GM19023 (cell line): ENCODE results near the gene KIAA0319L.

Experiments
- ATAC-seq: cut with Tn5 transposase; IDR thresholded peaks from one replicate; pipeline ENCODE4 v1.9.1; 2021; ENCODE audit warnings: mild to moderate bottlenecking, moderate library complexity; ENCODE audit not compliant: unreplicated experiment

KIAA0319L gene

DNA sequence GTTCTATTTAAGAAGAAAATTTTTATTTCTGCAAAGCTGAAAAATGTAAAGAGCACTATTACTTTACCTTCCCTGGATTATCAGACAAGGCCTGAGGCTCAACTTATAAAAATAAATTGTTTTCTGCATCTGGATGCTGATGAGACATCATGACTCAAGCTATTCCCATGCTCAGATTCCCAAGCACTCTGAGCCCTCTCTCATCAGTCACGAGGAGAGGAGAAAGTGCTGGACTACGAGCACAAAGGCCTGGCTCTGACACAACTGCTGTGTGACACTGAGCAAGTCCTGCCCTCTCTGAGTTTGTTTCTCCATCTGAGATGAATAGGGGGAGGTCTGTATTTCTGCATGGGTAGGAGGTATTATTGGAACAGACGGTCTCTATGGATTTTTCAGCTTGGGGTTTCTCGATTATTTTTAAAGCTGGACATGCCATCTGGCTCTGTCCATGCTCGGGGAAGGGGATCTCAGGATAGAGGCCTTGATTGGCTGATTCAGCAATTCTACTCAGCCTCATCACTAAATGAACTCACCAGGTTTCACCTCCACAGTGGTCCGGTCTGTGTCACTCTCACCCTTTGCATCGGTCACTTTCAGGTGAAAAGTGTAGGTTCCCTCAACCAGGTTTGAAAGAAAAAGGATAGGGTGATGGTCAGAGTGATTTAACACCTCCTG is 107.7 kb downstream of the KIAA0319L start:
- ATAC-seq, result no peak

DNA sequence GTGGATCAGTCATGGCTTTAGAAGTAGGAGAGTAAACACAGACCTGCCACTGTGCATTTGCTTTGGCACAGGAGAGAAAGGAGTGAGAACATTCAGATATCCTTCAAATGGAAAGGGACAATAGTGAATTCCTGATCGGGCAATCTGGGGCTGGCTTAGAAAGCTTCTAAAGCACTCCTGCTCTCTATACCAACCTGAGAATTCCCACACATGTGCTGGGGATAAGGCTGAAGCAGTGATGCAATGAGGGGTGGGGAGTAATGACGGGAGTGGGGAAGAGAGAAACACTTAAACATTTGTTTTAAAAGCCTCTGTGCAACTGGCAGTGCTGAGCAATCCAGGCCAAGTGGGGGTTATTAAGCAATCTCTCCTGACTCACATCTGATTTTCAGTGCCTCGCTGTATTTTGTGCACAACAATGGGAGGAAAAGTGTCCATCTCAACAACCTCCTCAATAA is 108.8 kb downstream of the KIAA0319L start:
- no peak for ATAC-seq

GRCh38 chr1:35447278-35447677 is 109.9 kb downstream of the KIAA0319L start:
- no peak for ATAC-seq

- ATAC-seq, result no peak
Observed at GRCh38 chr1:35444519-35444774, 112.8 kb downstream of the KIAA0319L start.

- ATAC-seq, result no peak
Observed at GRCh38 chr1:35443768-35444518, 113.3 kb downstream of the KIAA0319L start.

DNA sequence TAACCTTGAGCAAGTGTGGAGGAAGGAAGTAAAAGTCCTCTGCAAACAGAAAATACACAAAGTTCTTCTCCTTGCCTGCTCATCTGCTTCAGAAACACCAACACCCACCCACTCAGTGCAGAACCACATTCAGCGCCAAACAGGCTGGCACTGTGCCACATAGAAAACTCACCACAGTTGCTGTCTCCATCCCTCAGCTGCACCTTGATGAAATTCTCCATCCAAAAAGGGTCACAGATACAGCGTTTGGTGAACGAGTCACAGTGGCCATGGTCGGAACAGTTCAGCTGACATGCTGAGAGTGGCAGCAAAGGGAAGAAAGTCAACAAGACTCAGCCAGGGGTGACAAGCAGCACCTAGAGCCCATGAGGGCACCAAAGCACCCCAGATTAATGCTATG is 114.5 kb downstream of the KIAA0319L start:
- no peak for ATAC-seq

GRCh38 chr1:35441926-35442579 is 115.2 kb downstream of the KIAA0319L start:
- ATAC-seq, result no peak

- no peak for ATAC-seq
Observed at GRCh38 chr1:35439626-35440025, 117.6 kb downstream of the KIAA0319L start.

DNA sequence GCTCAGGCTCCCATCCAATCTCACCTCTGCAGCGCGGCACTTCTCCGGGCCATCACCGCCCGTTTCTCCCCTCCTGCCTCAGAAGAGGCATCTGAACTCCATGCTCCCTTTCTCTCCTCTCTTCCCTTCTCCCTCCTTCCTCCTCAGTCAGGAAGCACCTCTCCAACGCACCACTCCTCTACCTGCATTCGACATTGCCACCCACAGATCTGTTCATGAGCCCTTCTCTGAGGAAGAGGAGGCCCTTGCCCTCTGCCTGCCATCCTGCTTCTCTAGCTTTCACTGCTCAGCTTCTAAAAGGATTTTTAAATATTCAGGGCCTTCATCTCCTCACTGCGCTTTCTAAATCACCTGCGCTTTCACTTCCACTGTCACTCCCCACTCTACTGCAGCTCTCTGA is 120.0 kb downstream of the KIAA0319L start:
- ATAC-seq, result no peak

GRCh38 chr1:35436078-35436477 is 121.1 kb downstream of the KIAA0319L start:
- ATAC-seq, result no peak

GRCh38 chr1:35434703-35435102 is 122.5 kb downstream of the KIAA0319L start:
- no peak for ATAC-seq

- no peak for ATAC-seq
Observed at GRCh38 chr1:35433714-35434113, 123.5 kb downstream of the KIAA0319L start.

DNA sequence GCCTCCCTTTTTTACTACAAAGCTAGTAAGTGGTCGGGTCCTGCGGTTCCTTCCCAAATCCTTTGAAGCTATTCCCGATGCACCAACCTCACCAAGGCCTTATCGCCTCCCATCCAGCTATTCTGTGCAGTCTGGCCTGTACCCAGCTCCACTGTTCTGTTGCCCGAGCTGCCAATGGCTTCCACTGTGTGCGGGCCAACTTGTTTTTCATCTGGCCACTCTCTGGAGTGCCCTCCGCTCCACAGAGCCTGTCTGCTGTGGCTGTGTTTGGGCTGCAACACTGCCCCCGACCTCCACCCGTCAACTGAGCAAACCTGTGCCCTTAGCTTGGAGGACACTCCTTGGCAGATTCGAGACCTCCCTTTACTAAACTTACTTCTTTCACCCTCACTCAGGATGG is 125.0 kb downstream of the KIAA0319L start:
- no peak for ATAC-seq

GRCh38 chr1:35431173-35431599 is 126.0 kb downstream of the KIAA0319L start:
- no peak for ATAC-seq

DNA sequence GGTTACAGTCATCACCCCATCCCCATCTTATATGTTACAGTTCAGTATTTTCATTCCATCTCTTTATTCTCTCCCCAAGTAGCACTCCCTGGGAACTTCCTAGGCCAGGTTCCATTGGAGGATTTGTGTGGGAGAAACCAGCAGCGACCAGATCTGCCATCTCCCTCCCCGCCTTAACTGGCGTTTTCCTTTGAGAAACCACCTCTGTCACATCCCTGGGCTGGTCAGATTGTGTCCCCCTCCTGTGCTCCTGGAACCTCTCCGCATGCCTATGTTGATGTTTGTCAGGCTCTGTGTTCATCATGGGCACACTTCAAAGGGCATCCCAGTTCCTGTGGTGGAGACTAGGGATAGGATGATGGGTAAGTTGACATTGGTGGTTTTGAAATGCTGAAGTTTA is 126.4 kb downstream of the KIAA0319L start:
- ATAC-seq, result no peak

- ATAC-seq, result no peak
Observed at GRCh38 chr1:35428360-35428759, 128.8 kb downstream of the KIAA0319L start.

- ATAC-seq, result no peak
Observed at GRCh38 chr1:35426097-35426586, 131.1 kb downstream of the KIAA0319L start.

GRCh38 chr1:35408925-35409324 is 148.3 kb downstream of the KIAA0319L start:
- ATAC-seq, result no peak

- ATAC-seq, result no peak
Observed at GRCh38 chr1:35407743-35408142, 149.5 kb downstream of the KIAA0319L start.

- no peak for ATAC-seq
Observed at GRCh38 chr1:35406103-35406502, 151.1 kb downstream of the KIAA0319L start.

GRCh38 chr1:35401049-35401448 is 156.2 kb downstream of the KIAA0319L start:
- no peak for ATAC-seq

DNA sequence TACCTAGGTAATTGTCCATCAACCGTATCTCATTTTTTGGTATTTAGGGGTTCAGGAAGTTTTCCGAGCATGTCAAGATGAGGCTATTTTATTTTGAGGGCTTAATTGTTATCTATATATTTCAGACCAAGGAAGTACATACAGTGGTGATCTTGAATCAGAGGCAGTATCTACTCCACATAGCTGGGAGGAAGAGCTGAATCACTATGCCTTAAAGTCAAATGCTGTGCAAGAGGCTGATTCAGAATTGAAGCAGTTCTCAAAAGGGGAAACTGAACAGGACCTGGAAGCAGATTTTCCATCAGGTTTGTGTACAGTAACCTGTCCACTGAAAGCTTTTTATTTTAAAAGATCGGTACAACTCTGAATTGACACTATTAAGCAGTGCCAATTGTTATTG is 158.5 kb downstream of the KIAA0319L start:
- no peak for ATAC-seq
